Upper lobe of left lung (tissue), 4 donors: ENCODE results near the gene OTOF.
"Not testable (repeated sequence)": the region's sequence is repeated elsewhere in the genome, so short reads cannot be mapped to it uniquely, and the experiment has no call there.

Experiments used
- CTCF ChIP-seq, 6 experiments: fragments of 450-650 bp in 4 of 6; fragments of 200-600 bp in 2 of 6; sonication (generic) in 2 of 6; IDR thresholded peaks; one replicate each; pipeline ENCODE4 v1.5.1; 2016 to 2019; ENCODE audit warnings: antibody characterized with exemption in 6 of 6
- POLR2AphosphoS5 ChIP-seq, 2 donors: sonication (generic); formaldehyde crosslinking; IDR thresholded peaks; one replicate each; pipeline ENCODE4 v1.5.1; 2017; ENCODE audit warnings: antibody characterized with exemption in 2 of 2

- TF ChIP-seq CTCF, POLR2AphosphoS5 (IDR thresholded peaks at IDR 0.05): not testable (repeated sequence)
Measured at GRCh38 chr2:26468544-26468943, 9.4 kb downstream of the OTOF start.
